HCT116 (cell line): ENCODE results near the gene CMBL. TPM values are rescaled to one million over a fixed set of nuclear protein-coding genes. Genes with fewer than 3 reads are reported as not detected.
A peak's percentile ranks its signal among the peaks of the same experiment; 100 is the strongest.

Experiments used
- ATAC-seq: fragments of 200-7000 bp; cut with Tn5 transposase; 2 replicates; pipeline ENCODE4 v1.9.1; 2020; ENCODE audit warnings: mild to moderate bottlenecking, moderate library complexity
- BruUV-seq: library from RNA; stranded (reverse); fragments of 400-500 nt; replicated peaks from 2 replicates; lab custom pipeline; 2021; lab: Mats Ljungman, UMichigan
- CTCF ChIA-PET: fragments of 300-600 bp; sonication (Branson Sonifier 250); formaldehyde crosslinking; loops from one replicate; lab custom pipeline; 2021; ENCODE audit warnings: antibody characterized with exemption; lab: Charles Lee
- POLR2A ChIA-PET: fragments of 300-600, 350-600 bp; sonication (Branson Sonifier 250); formaldehyde crosslinking; loops from one replicate; lab custom pipeline; 2021; ENCODE audit warnings: antibody characterized with exemption; lab: Charles Lee
- RAD21 ChIA-PET, 2 experiments: fragments of 300-600 bp; sonication (Branson Sonifier 250); formaldehyde crosslinking; loops; one replicate each; lab custom pipeline; 2023; ENCODE audit warnings: low total read pairs in 2 of 2; ENCODE audit not compliant: uncharacterized antibody in 2 of 2, unreplicated experiment in 2 of 2, low non-redundant PET in 1 of 2; lab: Charles Lee
- DNase-seq: peaks from one replicate; pipeline ENCODE4 v3.0.0-alpha.2; 2010; ENCODE audit warnings: low read depth, low spot score
- H2AFZ ChIP-seq: fragments of 200-600 bp; shearing (Covaris generic), sonication (generic); 2 replicates; pipeline ENCODE4 v1.6.1; 2017; ENCODE audit warnings: low read depth, mixed run types, mixed read lengths, antibody characterized with exemption, low read length; ENCODE audit not compliant: poor library complexity, severe bottlenecking
- H3K27ac ChIP-seq: 2 replicates; pipeline ENCODE4 v1.5.1; 2012; ENCODE audit warnings: low read depth, low read length
- H3K27me3 ChIP-seq: fragments of 200-600 bp; sonication (generic); 2 replicates; pipeline ENCODE4 v1.6.1; 2016; ENCODE audit warnings: mixed run types, low read length, mixed read lengths; ENCODE audit not compliant: insufficient read depth
- H3K36me3 ChIP-seq, 2 experiments: fragments of 200-500 bp in 1 of 2; fragments of 200-600 bp in 1 of 2; sonication (Bioruptor generic) in 1 of 2; sonication (generic) in 1 of 2; 2 replicates each; pipeline versions ENCODE4 v1.5.1 to v1.6.1; 2014 to 2016; ENCODE audit warnings: low read length in 2 of 2, inconsistent platforms in 1 of 2, mixed read lengths in 1 of 2, mixed run types in 1 of 2; ENCODE audit not compliant: insufficient read depth in 2 of 2, control insufficient read depth in 1 of 2
- H3K4me1 ChIP-seq, 2 experiments: fragments of 200-600 bp in 1 of 2; sonication (generic) in 1 of 2; 2 replicates each; pipeline versions ENCODE4 v1.5.1 to v1.6.1; 2012 to 2017; ENCODE audit warnings: low read length in 2 of 2, inconsistent platforms in 1 of 2, mild to moderate bottlenecking in 1 of 2, mixed read lengths in 1 of 2, mixed run types in 1 of 2, moderate library complexity in 1 of 2; ENCODE audit not compliant: insufficient read depth in 2 of 2, control insufficient read depth in 1 of 2
- H3K4me2 ChIP-seq: fragments of 200-600 bp; sonication (generic); 2 replicates; pipeline ENCODE4 v1.6.1; 2017; ENCODE audit warnings: mixed run types, low read length, mixed read lengths
- H3K4me3 ChIP-seq, 2 experiments: fragments of 200-600 bp in 1 of 2; sonication (generic) in 1 of 2; replicated peaks in 1 of 2; 2 replicates each; pipeline ENCODE4 v1.5.1; 2011 to 2016; ENCODE audit warnings: low read length in 2 of 2, control low read depth in 1 of 2, low read depth in 1 of 2, mild to moderate bottlenecking in 1 of 2, mixed read lengths in 1 of 2, mixed run types in 1 of 2
- H3K79me2 ChIP-seq: fragments of 200-600 bp; sonication (generic); 2 replicates; pipeline ENCODE4 v1.6.1; 2017; ENCODE audit warnings: mild to moderate bottlenecking, mixed run types, low read length, moderate library complexity, mixed read lengths; ENCODE audit not compliant: insufficient read depth
- H3K9ac ChIP-seq: fragments of 200-600 bp; sonication (generic); 2 replicates; pipeline ENCODE4 v1.6.1; 2016; ENCODE audit warnings: low read length, mixed read lengths
- H3K9me2 ChIP-seq: fragments of 200-600 bp; sonication (generic), shearing (Covaris generic); 2 replicates; pipeline ENCODE4 v1.6.1; 2017; ENCODE audit warnings: mixed run types, mild to moderate bottlenecking, moderate library complexity; ENCODE audit not compliant: insufficient read depth
- H3K9me3 ChIP-seq, 2 experiments: fragments of 200-500 bp in 1 of 2; fragments of 200-600 bp in 1 of 2; sonication (Bioruptor generic) in 1 of 2; sonication (generic) in 1 of 2; 2 replicates each; pipeline ENCODE4 v1.6.1; 2014 to 2017; ENCODE audit warnings: low read length in 2 of 2, mixed read lengths in 2 of 2, inconsistent platforms in 1 of 2, low read depth in 1 of 2, mild to moderate bottlenecking in 1 of 2, mixed run types in 1 of 2, moderate library complexity in 1 of 2; ENCODE audit not compliant: control insufficient read depth in 1 of 2, insufficient read depth in 1 of 2
- H4K20me1 ChIP-seq: fragments of 200-600 bp; sonication (generic), shearing (Covaris generic); 2 replicates; pipeline ENCODE4 v1.6.1; 2017; ENCODE audit warnings: mixed run types, mild to moderate bottlenecking, moderate library complexity; ENCODE audit not compliant: insufficient read depth
- ATF3 ChIP-seq: IDR thresholded peaks from 2 replicates; pipeline ENCODE4 v1.6.1; 2012
- CBX3 ChIP-seq: IDR thresholded peaks from 2 replicates; pipeline ENCODE4 v1.6.1; 2012; ENCODE audit warnings: low read depth
- CEBPB ChIP-seq: IDR thresholded peaks from 2 replicates; pipeline ENCODE4 v1.6.1; 2012; ENCODE audit warnings: low read depth
- EZH2 ChIP-seq: fragments of 200-600 bp; sonication (generic); IDR thresholded peaks from 2 replicates; pipeline ENCODE4 v1.6.1; 2017; ENCODE audit warnings: antibody characterized with exemption, mixed run types
- EZH2phosphoT487 ChIP-seq: fragments of 200-600 bp; IDR thresholded peaks from 2 replicates; pipeline ENCODE4 v1.6.1; 2018; ENCODE audit warnings: antibody characterized with exemption, borderline replicate concordance
- FOSL1 ChIP-seq: IDR thresholded peaks from 2 replicates; pipeline ENCODE4 v1.6.1; 2012; ENCODE audit warnings: low read depth
- JUND ChIP-seq: IDR thresholded peaks from 2 replicates; pipeline ENCODE4 v1.6.1; 2012
- POLR2A ChIP-seq: IDR thresholded peaks from 2 replicates; pipeline ENCODE4 v1.7.0; 2011; ENCODE audit warnings: borderline replicate concordance; ENCODE audit not compliant: insufficient read depth, insufficient read length; ENCODE audit errors: extremely low read depth
- RAD21 ChIP-seq: IDR thresholded peaks from 2 replicates; pipeline ENCODE4 v1.6.1; 2012; ENCODE audit warnings: low read depth, mild to moderate bottlenecking
- SIN3A ChIP-seq: IDR thresholded peaks from 2 replicates; pipeline ENCODE4 v1.6.1; 2012; ENCODE audit warnings: low read depth
- SP1 ChIP-seq: IDR thresholded peaks from 2 replicates; pipeline ENCODE4 v1.6.1; 2012; ENCODE audit warnings: low read depth
- SRF ChIP-seq: IDR thresholded peaks from 2 replicates; pipeline ENCODE4 v1.6.1; 2012; ENCODE audit warnings: low read depth
- TCF7L2 ChIP-seq: IDR thresholded peaks from 2 replicates; pipeline ENCODE4 v1.7.0; 2011; ENCODE audit warnings: borderline replicate concordance, inconsistent platforms; ENCODE audit not compliant: insufficient read depth, insufficient read length; ENCODE audit errors: extremely low read depth
- YY1 ChIP-seq: IDR thresholded peaks from 2 replicates; pipeline ENCODE4 v1.6.1; 2011; ENCODE audit warnings: low read length, low read depth, moderate library complexity, mild to moderate bottlenecking; ENCODE audit not compliant: insufficient replicate concordance; ENCODE audit errors: extremely low read depth
- ZFX ChIP-seq: fragments of 450-650 bp; IDR thresholded peaks from 2 replicates; pipeline ENCODE4 v1.6.1; 2017
- ZNF274 ChIP-seq: fragments of 200-500 bp; sonication (Bioruptor generic); IDR thresholded peaks from 2 replicates; pipeline ENCODE4 v1.6.1; 2014; ENCODE audit warnings: mild to moderate bottlenecking, low read depth, low read length, inconsistent platforms
- intact Hi-C: fragments of 100-400 bp; cut with micrococcal nuclease; formaldehyde crosslinking; loops from 2 replicates; pipeline ENCODE4 v1.10.0; 2022
- total RNA-seq: library from RNA; stranded (reverse); gene quantifications from one replicate; pipeline ENCODE4 v1.2.1, GENCODE V29; 2021; ENCODE audit not compliant: unreplicated experiment
- TF ChIP-seq, protein P1 (sequence below), 3 experiments: fragments of 200-600 bp in 1 of 3; sonication (generic) in 1 of 3; IDR thresholded peaks in 2 of 3; conservative IDR thresholded peaks in 1 of 3; 2 replicates each; pipeline ENCODE4 v1.5.1; 2012 to 2017; ENCODE audit warnings: low read depth in 2 of 3, low read length in 2 of 3, antibody characterized with exemption in 1 of 3, borderline replicate concordance in 1 of 3, control low read depth in 1 of 3, mild to moderate bottlenecking in 1 of 3, mixed read lengths in 1 of 3, mixed run types in 1 of 3, moderate library complexity in 1 of 3; ENCODE audit not compliant: insufficient read depth in 1 of 3
- TF ChIP-seq, protein P2 (sequence below): IDR thresholded peaks from 2 replicates; pipeline ENCODE4 v1.6.1; 2011; ENCODE audit warnings: mild to moderate bottlenecking, low read length, moderate library complexity; ENCODE audit not compliant: insufficient replicate concordance; ENCODE audit errors: extremely low read depth
- TF ChIP-seq, protein P3 (sequence below): IDR thresholded peaks from 2 replicates; pipeline ENCODE4 v1.6.1; 2012

The CMBL gene
- total RNA-seq, 1 experiment from 2014 or later = 51.0 TPM

- no peak for TF ChIP-seq ZNF274
- TF ChIP-seq, protein P1, sequence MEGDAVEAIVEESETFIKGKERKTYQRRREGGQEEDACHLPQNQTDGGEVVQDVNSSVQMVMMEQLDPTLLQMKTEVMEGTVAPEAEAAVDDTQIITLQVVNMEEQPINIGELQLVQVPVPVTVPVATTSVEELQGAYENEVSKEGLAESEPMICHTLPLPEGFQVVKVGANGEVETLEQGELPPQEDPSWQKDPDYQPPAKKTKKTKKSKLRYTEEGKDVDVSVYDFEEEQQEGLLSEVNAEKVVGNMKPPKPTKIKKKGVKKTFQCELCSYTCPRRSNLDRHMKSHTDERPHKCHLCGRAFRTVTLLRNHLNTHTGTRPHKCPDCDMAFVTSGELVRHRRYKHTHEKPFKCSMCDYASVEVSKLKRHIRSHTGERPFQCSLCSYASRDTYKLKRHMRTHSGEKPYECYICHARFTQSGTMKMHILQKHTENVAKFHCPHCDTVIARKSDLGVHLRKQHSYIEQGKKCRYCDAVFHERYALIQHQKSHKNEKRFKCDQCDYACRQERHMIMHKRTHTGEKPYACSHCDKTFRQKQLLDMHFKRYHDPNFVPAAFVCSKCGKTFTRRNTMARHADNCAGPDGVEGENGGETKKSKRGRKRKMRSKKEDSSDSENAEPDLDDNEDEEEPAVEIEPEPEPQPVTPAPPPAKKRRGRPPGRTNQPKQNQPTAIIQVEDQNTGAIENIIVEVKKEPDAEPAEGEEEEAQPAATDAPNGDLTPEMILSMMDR (IDR thresholded peaks at IDR 0.05 in 2 of 3, conservative IDR thresholded peaks at IDR 0.05 in 1 of 3; ENCODE audit: borderline replicate concordance in 1 of 3, insufficient read depth in 1 of 3, low read depth in 2 of 3, low read length in 2 of 3) = no peak
- no peak for TF ChIP-seq ATF3
Measured at GRCh38 chr5:10251405-10251804, 56.3 kb downstream of the CMBL start (continued).

DNA sequence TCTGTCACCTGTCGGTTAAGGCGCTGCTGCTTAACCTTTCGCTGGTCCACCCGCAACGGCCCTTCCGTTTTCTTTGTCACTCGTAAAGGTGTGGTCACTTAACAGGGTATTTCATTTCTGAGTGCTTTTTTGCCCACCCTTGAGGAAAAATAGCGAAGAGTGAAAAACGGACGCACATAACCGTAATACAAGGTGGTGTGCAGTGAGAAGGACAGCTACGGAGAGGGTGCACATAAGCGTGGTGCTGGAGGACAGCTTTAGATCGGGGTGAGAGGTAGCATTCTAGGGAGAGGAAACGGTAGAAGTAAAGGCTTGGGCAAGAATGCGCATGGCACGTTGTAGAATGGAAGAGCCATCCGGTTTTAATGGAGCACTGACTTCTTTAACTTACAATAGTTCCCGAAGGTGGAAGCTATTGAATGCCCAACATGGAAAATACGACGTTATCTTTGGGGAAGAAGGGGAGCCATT lies 56.9 kb downstream of the CMBL start:
- peaks cover 19 to 31% of the 10 kb centered on the region in 2 experiments; a peak in 3 of 4 replicates for H3K36me3 ChIP-seq
- H2AFZ ChIP-seq = no peak overlapping the region
- peak overlapping the region; percentile 80 for H3K4me2 ChIP-seq
- DNase-seq (no peak), ATAC-seq (no peak)
- no peaks in the 10 kb centered on the region for H3K27me3 ChIP-seq
- CTCF ChIA-PET = no interaction called here
- H3K27ac ChIP-seq = peak overlapping the region; percentile 85
- H3K79me2 ChIP-seq = peaks cover 89% of the 10 kb centered on the region
- peak overlapping the region; percentile 94 for H3K9ac ChIP-seq
- TF ChIP-seq, protein P2, sequence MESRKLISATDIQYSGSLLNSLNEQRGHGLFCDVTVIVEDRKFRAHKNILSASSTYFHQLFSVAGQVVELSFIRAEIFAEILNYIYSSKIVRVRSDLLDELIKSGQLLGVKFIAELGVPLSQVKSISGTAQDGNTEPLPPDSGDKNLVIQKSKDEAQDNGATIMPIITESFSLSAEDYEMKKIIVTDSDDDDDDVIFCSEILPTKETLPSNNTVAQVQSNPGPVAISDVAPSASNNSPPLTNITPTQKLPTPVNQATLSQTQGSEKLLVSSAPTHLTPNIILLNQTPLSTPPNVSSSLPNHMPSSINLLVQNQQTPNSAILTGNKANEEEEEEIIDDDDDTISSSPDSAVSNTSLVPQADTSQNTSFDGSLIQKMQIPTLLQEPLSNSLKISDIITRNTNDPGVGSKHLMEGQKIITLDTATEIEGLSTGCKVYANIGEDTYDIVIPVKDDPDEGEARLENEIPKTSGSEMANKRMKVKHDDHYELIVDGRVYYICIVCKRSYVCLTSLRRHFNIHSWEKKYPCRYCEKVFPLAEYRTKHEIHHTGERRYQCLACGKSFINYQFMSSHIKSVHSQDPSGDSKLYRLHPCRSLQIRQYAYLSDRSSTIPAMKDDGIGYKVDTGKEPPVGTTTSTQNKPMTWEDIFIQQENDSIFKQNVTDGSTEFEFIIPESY = no peak
- TF ChIP-seq, protein P3, sequence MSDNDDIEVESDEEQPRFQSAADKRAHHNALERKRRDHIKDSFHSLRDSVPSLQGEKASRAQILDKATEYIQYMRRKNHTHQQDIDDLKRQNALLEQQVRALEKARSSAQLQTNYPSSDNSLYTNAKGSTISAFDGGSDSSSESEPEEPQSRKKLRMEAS = no peak
- TF ChIP-seq ATF3 (no peak), ZNF274 (no peak), JUND (no peak), FOSL1 (no peak), SP1 (no peak), EZH2 (no peak), POLR2A (no peak), RAD21 (no peak), YY1 (no peak), TCF7L2 (no peak), SIN3A (no peak), CBX3 (no peak), ZFX (no peak), SRF (no peak), CEBPB (no peak), EZH2phosphoT487 (no peak)
- no TSS peak for BruUV-seq
- POLR2A ChIA-PET = interaction anchor here (0.8 to 1.9 kb wide), 2 partner anchors 15 to 20 kb away, joined by 3 to 6 read pairs; no protein-coding TSS in a partner anchor
- H3K4me1 ChIP-seq = peaks cover 10 to 20% of the 10 kb centered on the region in 2 experiments; a peak in 3 of 4 replicates
- H3K4me3 ChIP-seq = peak overlapping the region; percentile 89 to 92
- H4K20me1 ChIP-seq = peaks cover 22% of the 10 kb centered on the region
- intact Hi-C loops = no loop called here
- RAD21 ChIA-PET = no interaction called here
- no peaks in the 10 kb centered on the region for H3K9me3 ChIP-seq
- H3K9me2 ChIP-seq = no peaks in the 10 kb centered on the region
